PFSK-1 (cell line): ENCODE data around the gene ARL15.

Source experiments
- POLR2AphosphoS5 ChIP-seq: IDR thresholded peaks from 2 replicates; pipeline ENCODE4 v1.6.1; 2012; ENCODE audit warnings: low read depth, mild to moderate bottlenecking, control low read depth, low read length, moderate library complexity
- SIN3A ChIP-seq: IDR thresholded peaks from 2 replicates; pipeline ENCODE4 v1.6.1; 2012; ENCODE audit warnings: mild to moderate bottlenecking, low read length, moderate library complexity, borderline replicate concordance; ENCODE audit not compliant: insufficient read depth
- TAF1 ChIP-seq: IDR thresholded peaks from 2 replicates; pipeline ENCODE4 v1.6.1; 2012; ENCODE audit warnings: low read length, control low read depth, borderline replicate concordance; ENCODE audit not compliant: insufficient read depth
- TF ChIP-seq, protein P1 (sequence below), 2 experiments: IDR thresholded peaks; 2 replicates each; pipeline versions ENCODE4 v1.6.1 to v1.8.0; 2011 to 2012; ENCODE audit warnings: low read depth in 2 of 2, low read length in 2 of 2, control low read depth in 1 of 2, inconsistent platforms in 1 of 2, mild to moderate bottlenecking in 1 of 2, moderate library complexity in 1 of 2; ENCODE audit not compliant: insufficient read depth in 1 of 2

DNA sequence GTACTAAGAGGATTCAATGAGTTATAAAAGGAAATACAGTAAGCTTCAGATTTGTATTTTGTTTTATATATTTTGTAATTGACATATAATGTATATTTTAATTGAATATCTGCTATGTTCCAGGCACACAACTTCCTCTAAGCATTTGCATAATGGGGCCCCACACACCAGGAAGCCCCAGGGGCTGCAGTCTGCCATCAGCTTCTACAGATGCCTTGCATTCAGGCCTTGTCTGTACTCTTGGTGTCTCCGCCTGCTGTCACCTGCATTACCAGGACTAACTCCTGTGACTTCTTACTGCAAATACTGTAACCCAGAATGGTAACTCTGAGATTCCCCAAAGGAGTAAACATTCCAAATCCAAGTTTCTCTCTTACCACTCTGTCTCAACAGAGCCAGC, 20.6 kb downstream of the ARL15 start:
- TF ChIP-seq POLR2AphosphoS5: no peak
- no peak for TF ChIP-seq SIN3A
- TF ChIP-seq, protein P1, sequence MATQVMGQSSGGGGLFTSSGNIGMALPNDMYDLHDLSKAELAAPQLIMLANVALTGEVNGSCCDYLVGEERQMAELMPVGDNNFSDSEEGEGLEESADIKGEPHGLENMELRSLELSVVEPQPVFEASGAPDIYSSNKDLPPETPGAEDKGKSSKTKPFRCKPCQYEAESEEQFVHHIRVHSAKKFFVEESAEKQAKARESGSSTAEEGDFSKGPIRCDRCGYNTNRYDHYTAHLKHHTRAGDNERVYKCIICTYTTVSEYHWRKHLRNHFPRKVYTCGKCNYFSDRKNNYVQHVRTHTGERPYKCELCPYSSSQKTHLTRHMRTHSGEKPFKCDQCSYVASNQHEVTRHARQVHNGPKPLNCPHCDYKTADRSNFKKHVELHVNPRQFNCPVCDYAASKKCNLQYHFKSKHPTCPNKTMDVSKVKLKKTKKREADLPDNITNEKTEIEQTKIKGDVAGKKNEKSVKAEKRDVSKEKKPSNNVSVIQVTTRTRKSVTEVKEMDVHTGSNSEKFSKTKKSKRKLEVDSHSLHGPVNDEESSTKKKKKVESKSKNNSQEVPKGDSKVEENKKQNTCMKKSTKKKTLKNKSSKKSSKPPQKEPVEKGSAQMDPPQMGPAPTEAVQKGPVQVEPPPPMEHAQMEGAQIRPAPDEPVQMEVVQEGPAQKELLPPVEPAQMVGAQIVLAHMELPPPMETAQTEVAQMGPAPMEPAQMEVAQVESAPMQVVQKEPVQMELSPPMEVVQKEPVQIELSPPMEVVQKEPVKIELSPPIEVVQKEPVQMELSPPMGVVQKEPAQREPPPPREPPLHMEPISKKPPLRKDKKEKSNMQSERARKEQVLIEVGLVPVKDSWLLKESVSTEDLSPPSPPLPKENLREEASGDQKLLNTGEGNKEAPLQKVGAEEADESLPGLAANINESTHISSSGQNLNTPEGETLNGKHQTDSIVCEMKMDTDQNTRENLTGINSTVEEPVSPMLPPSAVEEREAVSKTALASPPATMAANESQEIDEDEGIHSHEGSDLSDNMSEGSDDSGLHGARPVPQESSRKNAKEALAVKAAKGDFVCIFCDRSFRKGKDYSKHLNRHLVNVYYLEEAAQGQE (IDR thresholded peaks at IDR 0.05; ENCODE audit: insufficient read depth in 1 of 2, low read depth in 2 of 2, low read length in 2 of 2): no peak
- TF ChIP-seq TAF1: no peak
